H1 (cell line): ENCODE measurements around the gene NUDT9. TPM values are rescaled to one million over a fixed set of nuclear protein-coding genes. Genes with fewer than 3 reads are reported as not detected.

Experiments
- CEBPB ChIP-seq: IDR thresholded peaks from 2 replicates; pipeline ENCODE4 v1.6.1; 2012; ENCODE audit warnings: low read depth, low read length
- POLR2AphosphoS5 ChIP-seq: IDR thresholded peaks from 2 replicates; pipeline ENCODE4 v1.6.1; 2011; ENCODE audit warnings: low read depth, low read length
- POU5F1 ChIP-seq: IDR thresholded peaks from 2 replicates; pipeline ENCODE4 v1.6.1; 2011; ENCODE audit warnings: low read depth, mild to moderate bottlenecking, low read length, moderate library complexity
- SP1 ChIP-seq: IDR thresholded peaks from 2 replicates; pipeline ENCODE4 v1.6.1; 2011; ENCODE audit warnings: low read depth, low read length
- YY1 ChIP-seq: IDR thresholded peaks from 2 replicates; pipeline ENCODE4 v1.6.1; 2011; ENCODE audit warnings: low read depth, mild to moderate bottlenecking, low read length
- polyA plus RNA-seq, 7 experiments: library from polyadenylated mRNA; depleted of rRNA in 3 of 7; stranded (reverse) in 5 of 7; unstranded in 2 of 7; fragments of >200 nt in 5 of 7; fragments of 200-250 nt in 2 of 7; gene quantifications; 1 replicate in 5 of 7; 2 replicates in 1 of 7; 4 replicates in 1 of 7; pipeline versions ENCODE4 v1.2.1 to v1.2.3, GENCODE V29; 2011 to 2013; ENCODE audit warnings: missing spikeins in 2 of 7, mixed read lengths in 2 of 7
- total RNA-seq: library from RNA; stranded (reverse); fragmentation: NEBNext Ultra II Directional; extraction: Animal tissue kit (Norgen Biotek cat#: 25700); gene quantifications from 2 replicates; pipeline ENCODE4 v1.2.1, GENCODE V29; 2021
- TF ChIP-seq, protein P1 (sequence below): fragments of 300-600 bp; sonication (generic); IDR thresholded peaks from 2 replicates; pipeline ENCODE4 v1.7.1; 2012; ENCODE audit warnings: low read length, moderate library complexity, mild to moderate bottlenecking, inconsistent platforms; ENCODE audit not compliant: insufficient replicate concordance

The NUDT9 gene
- total and polyA plus RNA-seq, 2 of the 8 experiments (the other 6 are each of a cell fraction or from before 2014, with no cell fraction given): 13.2 to 27.6 TPM

DNA sequence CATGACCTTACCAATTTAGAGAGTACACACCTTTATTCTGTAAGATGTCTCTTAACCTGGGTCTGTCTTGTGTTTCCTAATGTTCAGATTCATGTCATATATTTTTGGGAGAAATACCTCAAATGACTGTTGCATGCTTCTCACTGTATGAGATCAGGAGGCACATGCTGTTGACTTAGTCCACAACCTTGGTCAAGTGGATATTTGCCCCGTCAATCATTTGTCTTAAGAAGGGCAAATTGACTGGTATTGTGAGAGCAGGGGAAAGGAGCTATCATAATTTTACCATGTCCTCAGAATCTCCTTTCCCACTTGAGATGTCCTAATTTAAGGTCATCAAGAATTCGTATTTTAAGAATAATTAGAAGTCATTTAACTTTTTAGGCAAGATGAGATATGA, 11.0 kb downstream of the NUDT9 start (continued):
- TF ChIP-seq, protein P1, sequence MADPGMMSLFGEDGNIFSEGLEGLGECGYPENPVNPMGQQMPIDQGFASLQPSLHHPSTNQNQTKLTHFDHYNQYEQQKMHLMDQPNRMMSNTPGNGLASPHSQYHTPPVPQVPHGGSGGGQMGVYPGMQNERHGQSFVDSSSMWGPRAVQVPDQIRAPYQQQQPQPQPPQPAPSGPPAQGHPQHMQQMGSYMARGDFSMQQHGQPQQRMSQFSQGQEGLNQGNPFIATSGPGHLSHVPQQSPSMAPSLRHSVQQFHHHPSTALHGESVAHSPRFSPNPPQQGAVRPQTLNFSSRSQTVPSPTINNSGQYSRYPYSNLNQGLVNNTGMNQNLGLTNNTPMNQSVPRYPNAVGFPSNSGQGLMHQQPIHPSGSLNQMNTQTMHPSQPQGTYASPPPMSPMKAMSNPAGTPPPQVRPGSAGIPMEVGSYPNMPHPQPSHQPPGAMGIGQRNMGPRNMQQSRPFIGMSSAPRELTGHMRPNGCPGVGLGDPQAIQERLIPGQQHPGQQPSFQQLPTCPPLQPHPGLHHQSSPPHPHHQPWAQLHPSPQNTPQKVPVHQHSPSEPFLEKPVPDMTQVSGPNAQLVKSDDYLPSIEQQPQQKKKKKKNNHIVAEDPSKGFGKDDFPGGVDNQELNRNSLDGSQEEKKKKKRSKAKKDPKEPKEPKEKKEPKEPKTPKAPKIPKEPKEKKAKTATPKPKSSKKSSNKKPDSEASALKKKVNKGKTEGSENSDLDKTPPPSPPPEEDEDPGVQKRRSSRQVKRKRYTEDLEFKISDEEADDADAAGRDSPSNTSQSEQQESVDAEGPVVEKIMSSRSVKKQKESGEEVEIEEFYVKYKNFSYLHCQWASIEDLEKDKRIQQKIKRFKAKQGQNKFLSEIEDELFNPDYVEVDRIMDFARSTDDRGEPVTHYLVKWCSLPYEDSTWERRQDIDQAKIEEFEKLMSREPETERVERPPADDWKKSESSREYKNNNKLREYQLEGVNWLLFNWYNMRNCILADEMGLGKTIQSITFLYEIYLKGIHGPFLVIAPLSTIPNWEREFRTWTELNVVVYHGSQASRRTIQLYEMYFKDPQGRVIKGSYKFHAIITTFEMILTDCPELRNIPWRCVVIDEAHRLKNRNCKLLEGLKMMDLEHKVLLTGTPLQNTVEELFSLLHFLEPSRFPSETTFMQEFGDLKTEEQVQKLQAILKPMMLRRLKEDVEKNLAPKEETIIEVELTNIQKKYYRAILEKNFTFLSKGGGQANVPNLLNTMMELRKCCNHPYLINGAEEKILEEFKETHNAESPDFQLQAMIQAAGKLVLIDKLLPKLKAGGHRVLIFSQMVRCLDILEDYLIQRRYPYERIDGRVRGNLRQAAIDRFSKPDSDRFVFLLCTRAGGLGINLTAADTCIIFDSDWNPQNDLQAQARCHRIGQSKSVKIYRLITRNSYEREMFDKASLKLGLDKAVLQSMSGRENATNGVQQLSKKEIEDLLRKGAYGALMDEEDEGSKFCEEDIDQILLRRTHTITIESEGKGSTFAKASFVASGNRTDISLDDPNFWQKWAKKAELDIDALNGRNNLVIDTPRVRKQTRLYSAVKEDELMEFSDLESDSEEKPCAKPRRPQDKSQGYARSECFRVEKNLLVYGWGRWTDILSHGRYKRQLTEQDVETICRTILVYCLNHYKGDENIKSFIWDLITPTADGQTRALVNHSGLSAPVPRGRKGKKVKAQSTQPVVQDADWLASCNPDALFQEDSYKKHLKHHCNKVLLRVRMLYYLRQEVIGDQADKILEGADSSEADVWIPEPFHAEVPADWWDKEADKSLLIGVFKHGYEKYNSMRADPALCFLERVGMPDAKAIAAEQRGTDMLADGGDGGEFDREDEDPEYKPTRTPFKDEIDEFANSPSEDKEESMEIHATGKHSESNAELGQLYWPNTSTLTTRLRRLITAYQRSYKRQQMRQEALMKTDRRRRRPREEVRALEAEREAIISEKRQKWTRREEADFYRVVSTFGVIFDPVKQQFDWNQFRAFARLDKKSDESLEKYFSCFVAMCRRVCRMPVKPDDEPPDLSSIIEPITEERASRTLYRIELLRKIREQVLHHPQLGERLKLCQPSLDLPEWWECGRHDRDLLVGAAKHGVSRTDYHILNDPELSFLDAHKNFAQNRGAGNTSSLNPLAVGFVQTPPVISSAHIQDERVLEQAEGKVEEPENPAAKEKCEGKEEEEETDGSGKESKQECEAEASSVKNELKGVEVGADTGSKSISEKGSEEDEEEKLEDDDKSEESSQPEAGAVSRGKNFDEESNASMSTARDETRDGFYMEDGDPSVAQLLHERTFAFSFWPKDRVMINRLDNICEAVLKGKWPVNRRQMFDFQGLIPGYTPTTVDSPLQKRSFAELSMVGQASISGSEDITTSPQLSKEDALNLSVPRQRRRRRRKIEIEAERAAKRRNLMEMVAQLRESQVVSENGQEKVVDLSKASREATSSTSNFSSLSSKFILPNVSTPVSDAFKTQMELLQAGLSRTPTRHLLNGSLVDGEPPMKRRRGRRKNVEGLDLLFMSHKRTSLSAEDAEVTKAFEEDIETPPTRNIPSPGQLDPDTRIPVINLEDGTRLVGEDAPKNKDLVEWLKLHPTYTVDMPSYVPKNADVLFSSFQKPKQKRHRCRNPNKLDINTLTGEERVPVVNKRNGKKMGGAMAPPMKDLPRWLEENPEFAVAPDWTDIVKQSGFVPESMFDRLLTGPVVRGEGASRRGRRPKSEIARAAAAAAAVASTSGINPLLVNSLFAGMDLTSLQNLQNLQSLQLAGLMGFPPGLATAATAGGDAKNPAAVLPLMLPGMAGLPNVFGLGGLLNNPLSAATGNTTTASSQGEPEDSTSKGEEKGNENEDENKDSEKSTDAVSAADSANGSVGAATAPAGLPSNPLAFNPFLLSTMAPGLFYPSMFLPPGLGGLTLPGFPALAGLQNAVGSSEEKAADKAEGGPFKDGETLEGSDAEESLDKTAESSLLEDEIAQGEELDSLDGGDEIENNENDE: no peak
- TF ChIP-seq POU5F1 (no peak), SP1 (no peak), YY1 (no peak), POLR2AphosphoS5 (no peak), CEBPB (no peak)
